Measurements from ENCODE around the gene CHST12.

- no peak for TF ChIP-seq CTCF (conservative IDR thresholded peaks at IDR 0.05; ENCODE audit: low read length)
- TF ChIP-seq EZH2phosphoT487 (IDR thresholded peaks at IDR 0.05; ENCODE audit: borderline replicate concordance, low read depth, low read length), result no peak
These were observed 15.3 kb upstream of the CHST12 start for GRCh38 chr7:2387897-2388636.
